Mammary epithelial cell (primary cell): ENCODE data around the gene ZNF385A.

Experiments
- CTCF ChIP-seq, 2 donors: IDR thresholded peaks in 1 of 2; conservative IDR thresholded peaks in 1 of 2; 2 replicates each; pipeline ENCODE4 v1.5.1; 2011 to 2012; ENCODE audit warnings: inconsistent platforms in 2 of 2, low read length in 2 of 2, mild to moderate bottlenecking in 2 of 2, control low read depth in 1 of 2, low read depth in 1 of 2; ENCODE audit not compliant: insufficient read depth in 1 of 2; ENCODE audit errors: extremely low read depth in 1 of 2
- EZH2 ChIP-seq: IDR thresholded peaks from 2 replicates; pipeline ENCODE4 v1.6.1; 2012; ENCODE audit warnings: low read length, inconsistent platforms, borderline replicate concordance

GRCh38 chr12:54390668-54391551 is 6.4 kb upstream of the ZNF385A start:
- TF ChIP-seq CTCF (conservative IDR thresholded peaks at IDR 0.05 in 1 of 2, IDR thresholded peaks at IDR 0.05 in 1 of 2; ENCODE audit: extremely low read depth in 1 of 2, insufficient read depth in 1 of 2, low read depth in 1 of 2, low read length in 2 of 2), result peak in 1 of 2 donors; percentile 48
- no peak for TF ChIP-seq EZH2
